ENCODE data around the gene MOV10L1. TPM values are rescaled to one million over a fixed set of nuclear protein-coding genes. Genes with fewer than 3 reads are reported as not detected.

Gene MOV10L1
- total and polyA plus RNA-seq, 2 donors (not counting 1 experiment from before 2014, with no cell fraction given): 0.03 to 0.83 TPM

- Histone ChIP-seq H3K4me2 (ENCODE audit: extremely low read depth, insufficient read depth, low read length) (no peak overlapping the region), H3K79me2 (ENCODE audit: control insufficient read depth, insufficient read depth, low read length) (no peaks in the 10 kb centered on the region), H3K9me3 (ENCODE audit: control insufficient read depth, insufficient read depth, low read depth, low read length) (no peaks in the 10 kb centered on the region), H4K20me1 (ENCODE audit: control insufficient read depth, extremely low read depth, insufficient read depth, low read length) (no peaks in the 10 kb centered on the region), H3K4me3 (replicated peaks in 1 of 4; ENCODE audit: control extremely low read depth in 1 of 4, insufficient read depth in 1 of 4, low read depth in 3 of 4, low read length in 4 of 4) (no peak overlapping the region), H3K36me3 (ENCODE audit: control insufficient read depth, insufficient read depth, low read length) (no peaks in the 10 kb centered on the region), H2AFZ (ENCODE audit: low read length) (no peak overlapping the region), H3K27me3 (ENCODE audit: control insufficient read depth, insufficient read depth, low read length) (no peaks in the 10 kb centered on the region), H3K27ac (ENCODE audit: insufficient read depth, low read length) (no peak overlapping the region), H3K9ac (ENCODE audit: insufficient read depth, low read length) (no peak overlapping the region), H3K4me1 (ENCODE audit: control insufficient read depth, extremely low read depth, insufficient read depth, low read length) (no peaks in the 10 kb centered on the region)
- TF ChIP-seq EZH2 (IDR thresholded peaks at IDR 0.05; ENCODE audit: low read length, missing control alignments): no peak
- no peak for TF ChIP-seq CTCF (conservative IDR thresholded peaks at IDR 0.05 in 1 of 2, IDR thresholded peaks at IDR 0.05 in 1 of 2; ENCODE audit: low read depth in 1 of 2, low read length in 2 of 2)
- DNase-seq (ENCODE audit: low read depth in 2 of 2): no peak
Observed at GRCh38 chr22:50051930-50052329, 37.9 kb upstream of the MOV10L1 start.

- H3K4me2 ChIP-seq (ENCODE audit: extremely low read depth, insufficient read depth, low read length): no peak overlapping the region
- H4K20me1 ChIP-seq (ENCODE audit: control insufficient read depth, extremely low read depth, insufficient read depth, low read length): no peaks in the 10 kb centered on the region
- no peaks in the 10 kb centered on the region for H3K27me3 ChIP-seq (ENCODE audit: control insufficient read depth, insufficient read depth, low read length)
- no peaks in the 10 kb centered on the region for H3K9me3 ChIP-seq (ENCODE audit: control insufficient read depth, insufficient read depth, low read depth, low read length)
- no peak overlapping the region for H3K27ac ChIP-seq (ENCODE audit: insufficient read depth, low read length)
- no peaks in the 10 kb centered on the region for H3K79me2 ChIP-seq (ENCODE audit: control insufficient read depth, insufficient read depth, low read length)
- no peaks in the 10 kb centered on the region for H3K36me3 ChIP-seq (ENCODE audit: control insufficient read depth, insufficient read depth, low read length)
- H3K4me3 ChIP-seq (replicated peaks in 1 of 4; ENCODE audit: control extremely low read depth in 1 of 4, insufficient read depth in 1 of 4, low read depth in 3 of 4, low read length in 4 of 4): no peak overlapping the region
- DNase-seq (ENCODE audit: low read depth in 2 of 2): no peak
- H3K4me1 ChIP-seq (ENCODE audit: control insufficient read depth, extremely low read depth, insufficient read depth, low read length): no peaks in the 10 kb centered on the region
- TF ChIP-seq CTCF (conservative IDR thresholded peaks at IDR 0.05 in 1 of 2, IDR thresholded peaks at IDR 0.05 in 1 of 2; ENCODE audit: low read depth in 1 of 2, low read length in 2 of 2): no peak
- TF ChIP-seq EZH2 (IDR thresholded peaks at IDR 0.05; ENCODE audit: low read length, missing control alignments): no peak
- no peak overlapping the region for H2AFZ ChIP-seq (ENCODE audit: low read length)
- no peak overlapping the region for H3K9ac ChIP-seq (ENCODE audit: insufficient read depth, low read length)
Observed at GRCh38 chr22:50053861-50054260, 35.9 kb upstream of the MOV10L1 start.

GRCh38 chr22:50056214-50056972 is 33.4 kb upstream of the MOV10L1 start:
- no peaks in the 10 kb centered on the region for H3K9me3 ChIP-seq (ENCODE audit: control insufficient read depth, insufficient read depth, low read depth, low read length)
- no peaks in the 10 kb centered on the region for H3K27me3 ChIP-seq (ENCODE audit: control insufficient read depth, insufficient read depth, low read length)
- H3K4me2 ChIP-seq (ENCODE audit: extremely low read depth, insufficient read depth, low read length): no peak overlapping the region
- no peak overlapping the region for H3K9ac ChIP-seq (ENCODE audit: insufficient read depth, low read length)
- no peaks in the 10 kb centered on the region for H3K4me1 ChIP-seq (ENCODE audit: control insufficient read depth, extremely low read depth, insufficient read depth, low read length)
- no peak overlapping the region for H3K4me3 ChIP-seq (replicated peaks in 1 of 4; ENCODE audit: control extremely low read depth in 1 of 4, insufficient read depth in 1 of 4, low read depth in 3 of 4, low read length in 4 of 4)
- no peaks in the 10 kb centered on the region for H3K36me3 ChIP-seq (ENCODE audit: control insufficient read depth, insufficient read depth, low read length)
- TF ChIP-seq EZH2 (IDR thresholded peaks at IDR 0.05; ENCODE audit: low read length, missing control alignments): no peak
- no peak for TF ChIP-seq CTCF (conservative IDR thresholded peaks at IDR 0.05 in 1 of 2, IDR thresholded peaks at IDR 0.05 in 1 of 2; ENCODE audit: low read depth in 1 of 2, low read length in 2 of 2)
- H3K79me2 ChIP-seq (ENCODE audit: control insufficient read depth, insufficient read depth, low read length): no peaks in the 10 kb centered on the region
- H3K27ac ChIP-seq (ENCODE audit: insufficient read depth, low read length): no peak overlapping the region
- H2AFZ ChIP-seq (ENCODE audit: low read length): no peak overlapping the region
- DNase-seq (ENCODE audit: low read depth in 2 of 2): no peak
- H4K20me1 ChIP-seq (ENCODE audit: control insufficient read depth, extremely low read depth, insufficient read depth, low read length): no peaks in the 10 kb centered on the region

Data from fibroblast of lung (primary cell).